NCI-H1105 (cell line): Measurements from ENCODE around the gene CCL5.
"Not testable (repeated sequence)": the region's sequence is repeated elsewhere in the genome, so short reads cannot be mapped to it uniquely, and the experiment has no call there.

Source experiments
- DNase-seq: peaks from one replicate; lab custom pipeline; 2025; lab: John Stamatoyannopoulos, UW

CCL5 gene

DNA sequence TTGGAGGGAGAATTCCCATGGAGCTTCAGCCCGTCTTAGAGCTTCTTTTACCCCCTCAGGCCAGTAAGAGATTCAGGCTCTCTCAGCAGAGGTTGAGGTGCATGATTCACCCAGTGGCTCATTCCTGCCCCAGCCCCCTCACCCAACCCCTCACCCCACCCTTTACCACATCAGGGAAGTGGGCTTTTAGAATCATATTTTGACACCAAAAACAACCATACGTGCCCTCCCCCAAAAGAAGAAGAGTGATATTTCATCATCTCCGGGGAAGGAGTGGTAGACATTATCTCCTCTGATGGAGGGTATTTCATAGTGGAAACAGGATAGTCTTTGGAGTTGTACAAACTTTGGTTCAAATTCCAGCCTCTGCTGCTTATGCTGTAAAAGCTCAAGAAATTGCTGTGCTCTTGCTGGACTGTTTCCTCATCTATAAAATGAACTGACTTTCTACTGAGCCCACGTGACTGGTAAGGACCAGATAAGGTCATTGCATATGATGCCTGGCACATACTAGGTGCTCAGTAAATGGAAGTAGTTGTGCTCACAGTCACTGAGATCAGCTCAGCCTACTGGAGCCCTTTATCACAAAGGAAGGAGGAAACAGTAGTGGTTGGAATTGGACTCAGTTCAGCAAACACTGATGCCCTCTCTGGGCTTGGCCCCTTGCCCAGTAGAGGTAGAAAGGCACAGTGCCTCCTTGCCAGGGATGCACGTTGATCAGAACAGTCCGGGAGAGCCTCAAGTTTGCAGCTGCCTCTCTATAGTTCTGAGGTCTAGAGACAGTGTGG lies 18.3 kb upstream of the CCL5 start:
- peak; percentile 10 for DNase-seq

DNA sequence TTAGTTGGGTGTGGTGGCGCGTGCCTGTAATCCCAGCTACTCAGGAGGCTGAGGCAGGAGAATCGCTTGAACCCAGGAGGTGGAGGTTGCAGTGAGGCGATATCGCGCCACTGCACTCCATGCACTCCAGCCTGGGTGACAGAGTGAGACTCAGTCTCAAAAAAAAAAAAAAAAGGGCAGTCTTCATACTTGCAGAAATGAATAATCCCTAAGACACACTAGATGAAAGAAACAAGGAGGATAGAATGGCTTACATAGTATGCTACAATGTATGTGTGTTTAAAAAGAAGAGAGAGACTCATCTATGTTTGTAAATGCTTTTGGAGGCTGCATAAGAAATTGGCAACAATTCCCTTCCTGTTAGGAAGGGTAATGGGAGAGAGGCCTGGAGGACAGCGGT lies 17.6 kb upstream of the CCL5 start:
- not testable (repeated sequence) for DNase-seq

DNA sequence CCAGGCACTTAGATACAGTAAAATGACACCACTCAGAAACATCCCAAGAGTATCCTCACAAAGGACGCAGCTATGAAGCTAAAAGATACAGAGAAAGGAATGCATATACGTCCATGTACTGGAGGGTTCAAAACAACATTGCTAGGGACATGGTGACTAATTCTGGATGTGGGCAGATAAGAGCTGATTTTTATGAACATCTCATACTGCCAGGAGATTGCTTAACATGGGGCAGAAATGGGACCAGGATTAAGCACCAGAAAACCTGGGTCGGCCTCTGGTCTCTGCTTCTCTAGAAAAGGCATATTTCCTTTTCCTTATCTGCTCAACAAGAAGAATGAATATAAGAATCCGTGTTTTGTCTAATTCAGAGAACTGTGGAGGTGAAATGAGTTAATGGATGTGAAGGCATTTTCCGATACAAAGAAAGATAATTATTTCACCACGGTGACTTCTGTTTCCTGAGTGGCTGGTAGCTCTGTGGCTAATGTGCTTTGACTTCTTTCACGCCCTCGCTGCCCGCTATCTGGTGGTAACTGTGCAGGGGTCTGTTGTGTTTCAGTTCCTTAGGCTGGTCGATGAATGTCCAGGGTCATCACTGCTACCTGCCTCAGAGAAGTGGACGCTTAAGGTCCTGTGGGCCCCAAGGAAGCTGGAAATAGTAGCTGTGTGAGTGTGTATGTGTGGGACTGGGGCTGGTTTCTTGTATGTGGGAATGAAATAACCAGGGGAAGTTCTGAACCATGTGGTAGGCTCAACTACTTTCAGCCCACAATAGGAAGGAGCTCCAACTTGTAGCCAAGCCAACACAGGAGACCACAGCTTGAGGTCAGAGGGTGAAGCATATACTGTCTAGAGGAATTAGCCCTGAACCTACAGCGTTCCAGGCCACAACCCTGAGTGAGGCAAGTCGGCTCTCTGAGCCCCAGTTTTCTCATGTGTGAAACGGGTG lies 15.8 kb upstream of the CCL5 start:
- DNase-seq, result no peak

DNA sequence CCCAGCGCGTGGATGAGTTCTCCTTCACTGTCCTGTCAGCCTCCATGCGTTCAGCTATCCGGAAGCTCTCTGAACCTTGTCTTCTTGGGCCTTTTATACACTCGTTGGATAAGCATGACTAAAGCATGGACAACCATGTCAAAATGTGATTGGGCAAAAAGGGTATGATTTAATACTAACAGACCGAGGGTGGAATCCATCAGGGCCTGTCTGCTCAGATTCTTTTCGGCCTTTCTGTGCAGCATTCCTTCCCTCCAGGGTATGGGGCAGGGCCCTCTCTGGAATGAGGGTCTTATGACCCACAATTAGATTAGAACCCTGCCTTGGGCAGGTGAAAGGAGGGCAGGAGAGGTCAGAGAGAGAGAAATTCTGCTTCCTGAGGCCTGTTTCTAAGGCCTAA lies 14.0 kb upstream of the CCL5 start:
- DNase-seq, result no peak

DNA sequence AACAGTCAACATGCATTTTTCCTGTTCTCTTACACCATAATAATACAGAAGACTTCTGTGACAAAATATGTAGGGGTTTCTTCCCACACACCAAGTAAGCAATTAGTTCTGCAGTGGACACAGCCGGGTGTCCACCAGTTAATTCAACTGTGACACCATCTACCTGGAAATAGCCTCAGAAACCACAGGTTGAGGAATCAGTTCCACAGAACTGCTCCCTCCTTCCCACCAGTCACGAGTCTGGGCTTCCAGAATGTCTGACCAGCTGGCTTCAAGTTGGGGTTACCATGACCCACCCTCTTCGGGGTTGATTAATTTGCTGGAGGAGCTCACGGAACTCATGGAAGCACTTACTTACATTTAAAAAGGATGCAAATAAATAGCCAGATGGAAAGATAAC lies 13.6 kb upstream of the CCL5 start:
- DNase-seq, result no peak

DNA sequence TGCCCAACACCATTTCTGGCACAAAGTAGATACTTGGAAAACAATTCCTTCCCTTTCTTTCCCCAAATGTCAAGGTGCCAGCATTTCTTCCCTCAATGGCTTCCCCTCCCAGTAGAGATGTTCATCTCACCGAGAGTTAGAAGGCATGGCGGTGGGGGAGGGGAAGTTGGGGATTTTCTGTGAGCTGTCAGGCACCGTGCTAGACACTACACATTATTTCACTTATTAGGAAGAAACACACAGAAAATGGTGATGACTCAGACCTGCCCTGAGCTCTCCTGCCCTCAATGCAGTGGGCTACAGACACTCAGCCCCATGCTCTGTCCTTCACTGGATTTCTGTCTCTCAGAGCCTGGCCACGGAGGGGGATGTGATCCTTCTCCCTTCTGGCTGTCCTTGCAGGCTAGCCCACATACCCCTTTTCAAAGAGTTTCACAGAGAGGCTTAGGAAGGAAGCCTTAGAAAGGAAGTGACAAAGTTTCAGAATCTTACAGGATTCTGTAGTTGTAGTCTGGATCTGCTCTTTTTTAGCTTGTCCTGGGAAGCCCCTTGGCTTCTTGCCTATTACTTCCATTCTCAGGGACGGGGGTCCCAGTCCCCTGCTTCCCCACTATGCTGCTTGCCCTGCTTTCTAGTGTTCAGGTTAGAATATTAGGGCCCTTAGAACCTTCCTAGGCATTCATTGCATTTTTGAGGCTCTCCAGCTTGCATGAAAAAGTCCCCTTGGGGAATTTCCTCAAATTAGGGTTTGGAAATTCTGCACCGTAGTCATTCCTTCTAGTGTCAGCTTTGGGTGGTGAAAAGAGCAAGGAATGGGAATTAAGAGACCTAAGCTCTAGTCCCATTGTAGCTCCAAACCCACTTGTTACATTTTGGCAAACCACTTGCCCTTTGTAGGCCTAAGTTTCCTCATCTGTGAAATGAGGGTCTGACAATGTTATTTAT lies 12.2 kb upstream of the CCL5 start:
- DNase-seq, result no peak

DNA sequence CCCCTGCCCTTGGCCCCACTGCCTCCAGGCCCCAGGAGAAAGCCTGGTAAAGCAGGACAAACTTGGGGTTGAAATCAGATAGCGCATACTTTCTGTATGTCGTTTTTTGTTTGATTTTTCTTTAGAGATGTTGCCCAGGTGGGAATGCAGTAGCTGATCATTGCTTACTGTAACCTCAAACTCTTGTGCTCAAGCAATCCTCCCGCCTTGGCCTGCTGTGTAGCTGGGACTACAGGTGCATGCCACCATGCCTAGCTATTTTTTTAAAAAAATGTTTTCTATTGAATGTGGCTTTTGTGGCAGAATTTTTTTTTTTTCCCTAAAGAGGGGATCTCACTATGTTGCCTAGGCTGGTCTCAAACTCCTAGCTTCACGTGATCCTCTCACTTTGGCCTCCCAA lies 11.1 kb upstream of the CCL5 start:
- DNase-seq, result no peak

GRCh38 chr17:35890774-35891155 lies 10.6 kb upstream of the CCL5 start:
- DNase-seq, result peak; percentile 5

DNA sequence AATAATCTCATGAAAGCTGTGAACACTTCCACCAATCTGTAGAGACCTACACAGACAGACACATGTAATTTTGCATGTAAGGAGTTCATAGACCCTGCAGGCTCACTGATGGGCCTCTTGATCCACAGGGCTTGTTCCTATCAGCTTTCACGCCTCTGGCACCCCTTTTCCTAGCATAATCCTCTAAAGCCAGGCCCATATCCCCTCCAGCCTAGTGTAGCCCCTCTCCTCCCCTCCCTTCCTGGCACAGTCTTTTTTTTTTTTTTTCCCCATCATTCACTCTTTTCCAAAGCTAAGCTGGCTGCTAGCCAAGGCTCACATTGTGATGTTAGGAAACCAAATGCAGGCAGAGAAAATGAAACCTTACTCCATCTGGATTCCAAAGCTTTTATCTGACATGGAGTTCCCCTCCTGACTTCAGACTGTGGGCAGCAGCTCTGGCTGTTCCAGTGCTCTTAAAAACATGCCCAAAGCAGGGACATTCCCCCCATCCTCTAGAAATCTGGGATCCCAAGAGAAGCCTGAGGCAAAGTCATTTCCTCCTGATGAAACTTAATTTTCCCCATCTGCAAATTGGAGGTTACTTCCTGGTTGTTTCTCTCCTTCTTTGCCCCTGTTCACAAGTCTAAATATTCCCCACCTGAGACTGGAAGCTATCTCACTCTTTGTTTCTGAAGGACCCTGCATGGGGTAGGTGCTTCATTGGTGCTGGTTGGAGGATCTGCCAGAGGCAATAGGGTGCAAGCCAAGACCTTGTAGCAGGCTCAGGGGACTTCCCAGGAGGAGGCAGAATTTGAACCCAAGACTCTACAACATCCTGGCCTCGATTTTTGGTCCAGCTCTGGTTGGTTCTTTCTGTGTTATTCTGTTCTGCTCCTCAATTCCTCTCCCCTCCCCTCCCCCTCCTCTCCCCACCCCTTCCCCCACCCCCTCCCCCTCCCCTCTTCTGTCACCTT lies 9.9 kb upstream of the CCL5 start:
- peak; percentile 58 for DNase-seq

GRCh38 chr17:35889241-35889640 lies 9.1 kb upstream of the CCL5 start:
- no peak for DNase-seq

GRCh38 chr17:35878361-35878760 lies 1.8 kb downstream of the CCL5 start:
- no peak for DNase-seq

DNA sequence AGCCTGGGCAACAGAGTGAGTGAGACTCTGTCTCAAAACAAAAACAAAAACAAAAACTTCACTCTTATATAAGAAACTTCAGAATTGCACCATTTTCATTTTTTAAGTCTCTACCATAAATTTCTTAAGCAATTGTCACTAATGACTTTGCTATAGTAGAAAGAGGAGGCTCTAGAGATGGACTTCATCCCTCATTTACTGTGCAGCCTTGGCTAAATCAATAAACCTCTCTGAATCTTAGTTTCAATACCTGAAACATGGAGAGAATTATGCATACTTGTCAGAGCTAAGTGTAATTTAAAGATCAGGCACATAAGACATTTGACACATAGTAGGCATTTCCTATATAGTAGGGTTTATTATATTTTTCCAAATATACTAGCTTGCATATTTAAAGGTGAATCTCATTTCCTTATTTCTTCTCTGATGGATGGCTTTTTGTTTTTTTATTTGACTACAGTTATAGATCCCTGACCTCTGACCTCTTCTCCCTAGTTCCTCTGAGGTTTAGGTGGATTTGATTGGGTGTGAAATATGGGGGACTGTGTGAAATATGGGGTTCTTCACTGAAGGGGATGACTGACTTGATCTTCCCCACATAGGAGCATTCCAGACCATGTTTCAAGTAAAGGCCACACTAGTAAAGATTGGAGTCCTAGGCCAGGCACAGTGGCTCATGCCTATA lies 2.7 kb downstream of the CCL5 start:
- no peak for DNase-seq

DNA sequence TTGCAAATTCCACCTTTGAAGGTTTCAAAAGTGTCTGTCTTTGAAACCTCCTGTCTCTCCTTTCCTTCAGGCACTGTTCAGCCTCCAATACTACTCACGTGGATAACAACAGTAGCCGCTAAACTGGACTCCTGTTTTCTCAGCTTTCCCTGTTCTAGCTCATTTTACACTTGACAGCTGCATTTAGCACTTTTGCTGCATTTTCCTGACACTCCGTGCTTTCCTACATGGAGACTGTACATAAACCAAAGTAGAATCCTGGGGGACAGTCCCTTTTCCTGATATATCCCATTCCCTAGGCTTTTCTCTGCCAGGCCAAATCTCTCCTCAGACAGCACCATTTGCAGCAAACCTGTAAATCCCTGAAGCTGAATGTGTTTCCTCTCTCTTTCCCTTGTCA lies 3.6 kb downstream of the CCL5 start:
- DNase-seq, result no peak

DNA sequence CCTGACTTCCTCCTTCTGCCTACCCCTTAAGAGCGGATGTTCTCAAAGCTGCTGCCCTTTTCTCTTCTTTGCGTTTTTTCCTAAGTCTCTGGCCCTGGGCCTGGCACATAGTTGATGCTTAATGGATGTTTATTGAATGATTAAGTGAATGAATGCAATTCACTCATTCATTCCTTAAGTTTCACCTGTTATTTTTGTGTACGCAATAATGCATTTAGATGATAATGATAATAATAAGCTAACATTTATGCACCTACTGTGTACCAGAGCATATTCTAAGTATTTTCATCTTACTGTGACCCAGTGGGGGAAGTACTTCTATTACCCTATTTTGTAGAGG lies 4.4 kb downstream of the CCL5 start:
- DNase-seq, result no peak

- no peak for DNase-seq
Observed at GRCh38 chr17:35875072-35875799, 4.9 kb downstream of the CCL5 start.

GRCh38 chr17:35872196-35872980 lies 7.8 kb downstream of the CCL5 start:
- no peak for DNase-seq

DNA sequence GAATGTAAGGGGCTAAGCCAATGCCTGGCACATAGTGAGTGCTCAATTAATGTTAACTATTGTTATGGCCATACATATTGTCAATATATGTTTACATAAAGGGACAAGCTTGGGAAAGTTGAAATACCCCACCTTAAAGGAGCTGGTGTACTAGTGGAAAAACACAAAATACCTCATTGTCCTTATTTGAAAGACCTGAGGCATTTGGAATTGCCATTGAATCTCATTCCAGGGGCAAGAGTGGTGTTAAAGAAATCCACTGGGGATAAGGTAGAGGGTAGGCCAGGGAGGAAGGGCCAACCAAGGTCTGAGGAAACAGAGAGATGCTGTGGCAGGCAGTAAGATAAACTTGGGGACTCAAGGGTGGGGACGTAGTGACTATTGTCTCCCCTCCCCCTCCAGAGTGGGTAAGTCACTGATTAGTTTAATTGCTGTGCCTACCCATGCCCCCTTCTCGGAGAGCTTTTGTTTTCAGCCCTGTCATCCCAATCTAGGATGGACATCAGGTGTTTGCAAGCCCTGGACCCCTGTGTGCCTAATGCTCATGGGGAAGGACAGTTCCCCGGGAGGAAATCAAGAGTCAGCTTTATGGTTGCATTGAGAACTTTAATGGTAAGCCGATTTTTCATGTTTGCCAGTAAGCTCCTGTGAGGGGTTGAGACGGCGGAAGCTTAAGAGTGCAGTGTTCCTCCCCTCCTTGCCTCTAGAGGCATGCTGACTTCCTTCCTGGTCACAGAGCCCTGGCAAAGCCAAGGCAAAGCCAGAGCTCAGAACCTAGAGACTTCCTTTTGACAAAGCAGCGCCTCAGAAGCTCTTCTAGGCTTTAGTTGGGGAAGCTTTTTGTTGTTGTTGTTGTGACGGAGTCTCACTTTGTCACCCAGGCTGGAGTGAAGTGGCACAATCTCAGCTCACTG lies 9.0 kb downstream of the CCL5 start:
- DNase-seq, result no peak

DNA sequence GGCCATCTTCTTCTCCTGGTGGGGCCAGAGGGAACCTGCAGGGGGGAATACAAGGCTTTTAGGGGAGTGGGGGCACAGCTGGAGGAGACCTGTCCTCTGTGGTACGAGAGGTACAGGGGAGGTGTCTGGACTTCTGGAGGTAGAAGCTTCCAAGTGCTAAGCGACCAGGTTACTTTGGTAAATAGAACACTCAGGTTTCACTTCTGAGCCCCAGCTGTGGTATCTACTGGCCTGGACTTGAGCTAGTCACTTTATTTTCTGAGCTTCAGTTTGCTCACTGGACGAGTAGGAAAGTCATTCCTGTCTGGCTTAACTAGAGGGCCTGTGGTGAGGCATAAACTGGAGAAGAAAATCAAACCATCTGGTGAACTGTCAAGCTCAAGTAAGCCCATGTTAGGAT lies 11.4 kb downstream of the CCL5 start, which contains the start of gene HEATR9:
TSS of gene HEATR9 (minus strand) at position 155 of the 400 bp plus-strand sequence. CDS start at position 6, 149 bp downstream.
- DNase-seq, result no peak
